Erythroblast (primary cell): ENCODE measurements around the gene TGFBR1.

Experiments
- GATA1 ChIP-seq: IDR thresholded peaks from 2 replicates; pipeline ENCODE4 v1.6.1; 2011; ENCODE audit warnings: low read depth, mild to moderate bottlenecking, control low read depth, low read length, moderate library complexity
- POLR2A ChIP-seq: IDR thresholded peaks from 2 replicates; pipeline ENCODE4 v1.6.1; 2011; ENCODE audit warnings: mild to moderate bottlenecking, low read length

- TF ChIP-seq POLR2A: no peak
- no peak for TF ChIP-seq GATA1
Measured at GRCh38 chr9:99147177-99147576, 42.3 kb downstream of the TGFBR1 start.
